Adrenal gland (tissue), 12 donors: Measurements from ENCODE around the gene CDHR3. TPM values are rescaled to one million over a fixed set of nuclear protein-coding genes. Genes with fewer than 3 reads are reported as not detected.

Source experiments
- DNase-seq, 7 donors: peaks; one replicate each; pipeline ENCODE4 v3.0.0-alpha.2; 2019 to 2020
- H3K27ac ChIP-seq, 5 donors: fragments of 200-600 bp; sonication (generic) in 4 of 5; 1 replicate in 3 of 5; 2 replicates in 2 of 5; pipeline versions ENCODE4 v1.5.1 to v1.8.0; 2016 to 2020; ENCODE audit warnings: mild to moderate bottlenecking in 1 of 5
- H3K27me3 ChIP-seq: fragments of 200-600 bp; 2 replicates; pipeline ENCODE4 v1.8.0; 2021
- H3K36me3 ChIP-seq, 2 donors: fragments of 200-600 bp; replicated peaks in 1 of 2; 1 replicate in 1 of 2; 2 replicates in 1 of 2; pipeline versions ENCODE4 v1.5.1 to v1.8.0; 2018 to 2022
- H3K4me1 ChIP-seq, 2 donors: fragments of 200-600 bp; replicated peaks in 1 of 2; 1 replicate in 1 of 2; 2 replicates in 1 of 2; pipeline versions ENCODE4 v1.5.1 to v1.8.0; 2018 to 2021
- H3K4me3 ChIP-seq, 4 donors: fragments of 200-600 bp; sonication (generic) in 3 of 4; one replicate each; pipeline ENCODE4 v1.5.1; 2016 to 2018
- H3K9me3 ChIP-seq, 3 donors: fragments of 200-600 bp; sonication (generic) in 1 of 3; replicated peaks in 1 of 3; 1 replicate in 2 of 3; 2 replicates in 1 of 3; pipeline versions ENCODE4 v1.5.1 to v1.8.0; 2016 to 2021
- CTCF ChIP-seq, 6 experiments: fragments of 450-650 bp in 4 of 6; fragments of 200-600 bp in 2 of 6; sonication (generic) in 1 of 6; IDR thresholded peaks; 1 replicate in 5 of 6; 2 replicates in 1 of 6; pipeline versions ENCODE4 v1.5.1 to v1.8.0; 2016 to 2021; ENCODE audit warnings: antibody characterized with exemption in 6 of 6, mild to moderate bottlenecking in 2 of 6, moderate library complexity in 1 of 6
- POLR2A ChIP-seq, 2 donors: fragments of 450-650 bp; IDR thresholded peaks; one replicate each; pipeline ENCODE4 v1.6.1; 2017; ENCODE audit warnings: antibody characterized with exemption in 2 of 2, mild to moderate bottlenecking in 2 of 2, moderate library complexity in 1 of 2
- WGBS, 4 donors: extraction: QIAGEN DNeasy Blood & Tissue Kit in 2 of 4; methylation state at CpG; one replicate each; pipeline versions ENCODE4 v1.1.5 to v1.1.7; 2013 to 2017; 5-methylcytosine and 5-hydroxymethylcytosine counted together
- intact Hi-C, 2 donors: fragments of 100-400 bp; cut with DNase I; formaldehyde crosslinking; loops; one replicate each; pipeline versions ENCODE4 v1.14.1 to v1.15.0; 2022 to 2023
- polyA plus RNA-seq, 3 donors: library from polyadenylated mRNA; stranded (reverse); fragments of 200-250 nt in 2 of 3; fragments of 350-450 nt in 1 of 3; fragmentation: Illumina TruSeq in 1 of 3; extraction: RNeasy Lipid Tissue Mini Kit (QIAGEN cat#74804) in 1 of 3; gene quantifications; one replicate each; pipeline ENCODE4 v1.2.3, GENCODE V29; 2013 to 2014
- total RNA-seq, 9 donors: library from RNA; depleted of rRNA in 4 of 9; stranded (reverse); fragments of >200 nt in 4 of 9; fragments of 120-200 nt in 1 of 9; fragmentation: NEBNext Ultra II Directional in 1 of 9; extraction: Animal tissue kit (Norgen Biotek cat#: 25700) in 1 of 9; gene quantifications; one replicate each; pipeline versions ENCODE4 v1.1.0 to v1.2.4, GENCODE V29; 2013 to 2023
- donor health status: healthy with polysubstance abuse.
- donor health status: Bipolar disorder and iron deficiency.
- donor health status: DM: yes; HTN: yes; CAD: no.
- donor health status: DM: no; HTN: no; CAD: no.
- donor health status: DM: no; HTN: no; CAD: no.
- donor health status: DM: yes; HTN: yes; CAD: no.

CDHR3 gene
- total and polyA plus RNA-seq, 12 donors = 0.66 to 5.0 (median 2.3) TPM

- 93 to 100% (median 98%) methylated on average over 2 of the region's 2 CpGs for WGBS, 4 donors
- no peak for TF ChIP-seq CTCF (IDR thresholded peaks at IDR 0.05)
- no peak for TF ChIP-seq POLR2A (IDR thresholded peaks at IDR 0.05)
- intact Hi-C loops = loop anchor here in 1 of 2 donors (10.0 kb wide), 2 partner anchors 114 to 394 kb away; no protein-coding TSS in a partner anchor
Measured at GRCh38 chr7:106048706-106049020, 85.6 kb downstream of the CDHR3 start.

GRCh38 chr7:106049139-106049752 lies 86.2 kb downstream of the CDHR3 start:
- intact Hi-C loops = loop anchor here in 1 of 2 donors (10.0 kb wide), 2 partner anchors 114 to 394 kb away; no protein-coding TSS in a partner anchor
- no peak for DNase-seq
- 87 to 95% (median 90%) methylated on average over 8 to 9 of the region's 9 CpGs for WGBS, 4 donors

More at GRCh38 chr7:106048706-106049020, 85.6 kb downstream of the CDHR3 start:
- H3K9me3 ChIP-seq = no peaks in the 10 kb centered on the region
- no peaks in the 10 kb centered on the region for H3K36me3 ChIP-seq
- no peak overlapping the region for H3K4me3 ChIP-seq
- H3K27ac ChIP-seq = no peak overlapping the region
- H3K27me3 ChIP-seq = no peaks in the 10 kb centered on the region
- peaks cover 6 to 12% of the 10 kb centered on the region in 2 donors for H3K4me1 ChIP-seq
- DNase-seq = no peak

GRCh38 chr7:106050002-106050745 lies 87.1 kb downstream of the CDHR3 start:
- H3K27ac ChIP-seq = peak overlapping the region in 3 of 5 donors; percentile 67 to 73 (median 69)
- H3K4me3 ChIP-seq = no peak overlapping the region
- intact Hi-C loops = no loop called here
- peak in 6 of 7 donors; percentile 41 to 63 (median 51) for DNase-seq
- no peaks in the 10 kb centered on the region for H3K27me3 ChIP-seq
- WGBS, 4 donors = 63 to 85% (median 73%) methylated on average over 7 to 13 of the region's 13 CpGs
- H3K36me3 ChIP-seq = no peaks in the 10 kb centered on the region
- H3K9me3 ChIP-seq = no peaks in the 10 kb centered on the region
- H3K4me1 ChIP-seq = peaks cover 6 to 12% of the 10 kb centered on the region in 2 donors
- TF ChIP-seq CTCF (IDR thresholded peaks at IDR 0.05) (peak in 1 of 6 experiments; percentile 10), POLR2A (IDR thresholded peaks at IDR 0.05) (no peak)

More at GRCh38 chr7:106049139-106049752, 86.2 kb downstream of the CDHR3 start:
- no peaks in the 10 kb centered on the region for H3K9me3 ChIP-seq
- no peak overlapping the region for H3K27ac ChIP-seq
- TF ChIP-seq CTCF (IDR thresholded peaks at IDR 0.05) = no peak
- no peak for TF ChIP-seq POLR2A (IDR thresholded peaks at IDR 0.05)
- H3K36me3 ChIP-seq = no peaks in the 10 kb centered on the region
- no peak overlapping the region for H3K4me3 ChIP-seq
- peaks cover 6 to 12% of the 10 kb centered on the region in 2 donors for H3K4me1 ChIP-seq
- no peaks in the 10 kb centered on the region for H3K27me3 ChIP-seq

GRCh38 chr7:106050746-106051117 lies 87.7 kb downstream of the CDHR3 start:
- Histone ChIP-seq H3K36me3 (no peaks in the 10 kb centered on the region), H3K4me1 (peaks cover 6 to 12% of the 10 kb centered on the region in 2 donors), H3K4me3 (no peak overlapping the region), H3K27ac (peak overlapping the region in 3 of 5 donors; percentile 67 to 73 (median 69)), H3K9me3 (no peaks in the 10 kb centered on the region), H3K27me3 (no peaks in the 10 kb centered on the region)
- intact Hi-C loops = no loop called here
- WGBS, 4 donors = 40 to 52% (median 46%) methylated on average over 4 to 5 of the region's 5 CpGs
- TF ChIP-seq POLR2A (IDR thresholded peaks at IDR 0.05) = peak in 1 of 2 donors; percentile 31
- no peak for TF ChIP-seq CTCF (IDR thresholded peaks at IDR 0.05)
- peak; percentile 63 to 88 (median 82) for DNase-seq
